ENCODE results near the gene MYO1E.
"Not testable (repeated sequence)": the region's sequence is repeated elsewhere in the genome, so short reads cannot be mapped to it uniquely, and the experiment has no call there.

The MYO1E gene

GRCh38 chr15:59172289-59172901 is 200.3 kb downstream of the MYO1E start:
- peak in 1 of 58 donors; percentile 7 for DNase-seq

DNA sequence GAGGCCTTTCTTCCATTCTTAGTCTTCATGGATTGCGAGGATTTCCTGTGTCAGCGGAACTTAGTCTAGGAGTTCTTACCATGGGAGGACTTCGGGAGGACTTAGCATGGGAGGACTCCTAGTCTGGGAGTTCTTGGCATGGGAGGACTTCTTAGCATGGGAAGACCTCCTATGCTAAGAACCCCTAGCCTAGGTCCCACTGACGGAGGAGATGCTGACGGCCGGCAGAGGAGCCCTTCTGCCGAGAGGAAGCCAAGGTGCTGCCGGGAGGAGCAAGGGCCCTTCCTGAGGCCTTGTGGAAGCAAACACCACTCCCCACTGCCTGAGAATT is 201.6 kb downstream of the MYO1E start:
- no peak for DNase-seq

DNA sequence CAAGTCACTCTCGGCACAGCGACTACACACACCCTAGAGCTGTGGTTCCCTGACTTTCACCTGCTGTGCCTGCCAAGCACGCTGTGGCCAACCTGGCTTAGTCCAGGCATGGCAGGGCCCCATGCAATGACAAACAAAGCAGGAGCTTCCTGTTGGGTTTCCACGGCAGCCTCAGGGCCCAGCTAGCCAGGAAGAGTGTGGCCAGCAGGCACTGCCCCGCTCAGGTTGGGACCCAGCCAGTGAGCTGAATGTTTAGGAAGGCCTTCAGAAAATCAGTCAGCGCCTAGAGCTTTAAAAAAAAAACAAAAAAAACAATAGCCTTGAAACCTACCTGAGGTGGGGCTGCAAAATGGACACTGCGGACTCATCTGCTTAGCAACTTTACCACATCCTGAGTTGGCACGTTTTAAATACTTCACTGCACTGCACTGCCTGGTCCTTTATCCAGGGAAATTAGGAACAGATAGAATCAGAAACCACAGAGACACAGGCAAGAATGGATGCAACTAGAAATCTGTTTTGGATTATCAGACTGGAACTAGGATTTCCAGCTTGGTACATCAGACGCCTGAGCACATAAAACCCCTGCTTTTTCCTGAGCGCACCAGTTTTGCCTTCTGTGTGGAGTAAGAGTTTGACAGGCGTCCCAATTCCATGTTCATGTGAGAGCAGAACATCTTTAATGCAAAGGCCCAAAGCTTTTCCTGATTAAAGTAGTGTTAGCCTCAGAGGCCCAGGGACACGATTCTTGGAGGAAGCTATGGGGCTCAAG is 202.2 kb downstream of the MYO1E start:
- peak in 41 of 58 donors; percentile 8 to 74 (median 34) for DNase-seq

GRCh38 chr15:59169251-59169708 is 203.4 kb downstream of the MYO1E start:
- no peak for DNase-seq

DNA sequence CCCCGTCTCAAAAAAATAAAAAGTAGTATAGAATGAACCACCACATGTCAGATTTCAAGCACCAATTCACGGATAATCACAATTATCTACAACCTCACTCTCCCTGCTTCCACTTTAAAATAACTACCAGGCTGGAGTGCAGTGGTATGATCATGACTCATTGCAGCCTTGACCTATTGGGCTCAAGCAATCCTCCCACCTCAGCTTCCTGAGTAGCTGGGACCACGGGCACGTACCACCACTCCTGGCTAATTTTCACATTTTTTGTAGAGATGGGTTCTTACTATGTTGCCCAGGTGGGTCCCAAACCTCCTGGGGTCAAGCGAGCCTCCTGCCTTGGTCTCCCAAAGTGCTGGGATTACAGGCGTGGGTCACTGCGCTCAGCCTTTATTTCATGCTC is 204.1 kb downstream of the MYO1E start:
- no peak for DNase-seq

- no peak for DNase-seq
Observed at GRCh38 chr15:59166601-59167265, 205.9 kb downstream of the MYO1E start.

DNA sequence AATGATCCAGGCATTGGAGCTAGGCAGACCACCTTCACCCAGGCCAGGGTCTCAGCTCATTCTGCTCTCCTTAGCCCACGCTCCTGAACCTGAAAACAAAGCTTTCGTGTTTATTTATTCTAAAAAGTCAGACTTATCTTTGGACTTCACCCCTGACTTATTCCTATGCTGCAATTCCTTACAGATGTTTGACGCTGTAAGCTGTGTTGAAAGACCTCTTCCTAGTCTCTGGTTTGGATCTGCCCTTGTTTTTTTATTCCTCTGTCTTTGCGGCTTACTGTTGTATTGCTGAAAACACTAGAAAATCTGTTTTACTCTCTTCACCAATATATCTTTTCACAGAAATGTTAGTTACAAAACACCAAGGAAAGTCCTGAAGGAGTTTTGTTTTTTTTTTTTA is 206.5 kb downstream of the MYO1E start:
- no peak for DNase-seq

GRCh38 chr15:59165726-59166125 is 206.9 kb downstream of the MYO1E start:
- no peak for DNase-seq

- DNase-seq: not testable (repeated sequence)
Observed at GRCh38 chr15:59162080-59162479, 210.6 kb downstream of the MYO1E start.

DNA sequence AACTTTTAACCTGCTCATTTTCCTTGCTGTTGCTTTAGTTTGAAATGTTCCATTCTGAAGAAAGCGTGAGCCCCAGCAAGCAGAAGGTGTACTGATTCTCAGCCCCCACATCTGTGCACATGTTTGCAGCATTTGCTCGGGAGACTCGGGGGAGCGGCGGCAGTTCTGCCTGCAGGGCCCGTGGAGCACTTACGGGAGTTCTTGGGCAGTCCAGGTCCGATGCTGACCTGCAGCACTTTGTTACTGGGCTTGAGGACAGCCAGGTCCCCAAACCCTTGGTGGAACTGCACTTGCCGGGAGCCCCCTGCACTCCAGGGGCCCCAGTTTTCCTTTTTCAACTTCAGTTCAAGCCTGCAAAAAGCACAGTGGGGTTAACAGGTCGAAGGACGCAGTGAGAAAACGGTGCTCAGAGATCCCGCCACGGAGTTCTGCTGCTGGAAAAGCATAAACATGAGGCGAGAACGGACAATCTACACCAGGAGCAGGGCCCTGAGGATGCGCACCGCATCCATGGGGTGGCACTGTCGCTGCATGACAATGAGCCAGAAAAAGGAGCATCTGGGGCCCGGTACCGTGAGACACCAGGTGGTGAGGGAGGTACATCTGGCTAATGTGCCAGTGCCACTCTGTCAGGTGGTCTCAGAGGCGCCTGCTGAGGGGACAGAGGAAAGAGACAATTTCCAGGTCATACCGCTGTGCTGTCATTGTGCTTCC is 211.6 kb downstream of the MYO1E start:
- peak in 11 of 58 donors; percentile 2 to 38 (median 10) for DNase-seq

- DNase-seq: no peak
Observed at GRCh38 chr15:59159210-59159609, 213.5 kb downstream of the MYO1E start.

DNA sequence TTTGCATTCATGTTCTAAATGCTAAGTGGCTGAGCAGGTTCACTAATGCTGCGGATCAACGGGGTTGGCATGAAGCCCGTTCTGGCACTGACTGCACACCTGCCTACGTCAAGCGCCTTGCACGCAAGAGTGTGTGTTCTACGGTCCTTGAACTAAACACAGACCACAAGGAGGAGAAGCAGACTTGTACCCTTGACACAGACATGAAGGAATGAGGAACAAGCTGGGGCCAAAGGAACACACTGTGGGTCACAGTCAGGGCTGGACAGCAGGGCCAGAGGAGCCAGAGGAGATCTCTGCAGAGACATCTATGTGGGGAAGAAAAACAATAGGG is 214.0 kb downstream of the MYO1E start:
- DNase-seq: no peak

GRCh38 chr15:59157840-59158700 is 214.6 kb downstream of the MYO1E start:
- no peak for DNase-seq

DNA sequence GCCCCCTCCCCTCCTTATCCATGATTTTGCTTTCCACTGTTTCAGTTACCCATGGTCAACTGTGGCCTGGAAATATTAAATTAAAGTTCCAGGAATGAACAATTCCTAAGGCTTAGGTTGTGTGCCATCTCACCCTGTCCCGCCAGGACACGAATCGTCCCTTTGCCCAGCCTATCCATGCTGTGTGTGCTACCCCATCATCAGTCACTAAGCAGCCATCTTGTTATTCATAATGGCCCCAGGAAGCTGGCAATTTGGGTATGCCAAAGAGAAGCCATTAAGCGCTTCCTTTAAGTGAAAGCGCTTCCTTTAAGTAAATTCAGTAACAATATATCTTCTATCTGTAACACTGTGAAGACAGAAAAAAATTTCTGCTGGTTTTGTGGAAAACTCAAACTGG is 215.3 kb downstream of the MYO1E start:
- DNase-seq: no peak

- no peak for DNase-seq
Observed at GRCh38 chr15:59155431-59155830, 217.2 kb downstream of the MYO1E start.

DNA sequence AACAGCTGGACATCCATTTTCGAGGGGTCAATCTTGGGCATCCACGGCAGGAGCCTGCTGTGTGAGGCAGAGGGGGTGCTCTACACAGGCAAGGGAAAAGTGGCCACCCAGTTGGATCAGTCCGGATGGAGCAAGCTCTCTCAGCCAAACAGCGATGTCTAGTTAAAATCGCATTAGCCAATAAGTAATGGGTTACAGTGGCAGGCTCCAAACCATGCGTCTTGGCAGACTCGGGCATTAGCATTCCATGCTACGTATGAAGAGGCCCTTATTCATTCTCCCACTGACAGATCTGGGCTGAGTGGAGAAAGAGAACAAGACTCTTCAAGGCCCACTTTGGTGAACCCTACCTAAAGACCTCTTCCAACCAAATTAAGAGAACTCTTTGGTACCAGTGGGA is 218.4 kb downstream of the MYO1E start:
- no peak for DNase-seq

GRCh38 chr15:59153466-59153865 is 219.2 kb downstream of the MYO1E start:
- no peak for DNase-seq

DNA sequence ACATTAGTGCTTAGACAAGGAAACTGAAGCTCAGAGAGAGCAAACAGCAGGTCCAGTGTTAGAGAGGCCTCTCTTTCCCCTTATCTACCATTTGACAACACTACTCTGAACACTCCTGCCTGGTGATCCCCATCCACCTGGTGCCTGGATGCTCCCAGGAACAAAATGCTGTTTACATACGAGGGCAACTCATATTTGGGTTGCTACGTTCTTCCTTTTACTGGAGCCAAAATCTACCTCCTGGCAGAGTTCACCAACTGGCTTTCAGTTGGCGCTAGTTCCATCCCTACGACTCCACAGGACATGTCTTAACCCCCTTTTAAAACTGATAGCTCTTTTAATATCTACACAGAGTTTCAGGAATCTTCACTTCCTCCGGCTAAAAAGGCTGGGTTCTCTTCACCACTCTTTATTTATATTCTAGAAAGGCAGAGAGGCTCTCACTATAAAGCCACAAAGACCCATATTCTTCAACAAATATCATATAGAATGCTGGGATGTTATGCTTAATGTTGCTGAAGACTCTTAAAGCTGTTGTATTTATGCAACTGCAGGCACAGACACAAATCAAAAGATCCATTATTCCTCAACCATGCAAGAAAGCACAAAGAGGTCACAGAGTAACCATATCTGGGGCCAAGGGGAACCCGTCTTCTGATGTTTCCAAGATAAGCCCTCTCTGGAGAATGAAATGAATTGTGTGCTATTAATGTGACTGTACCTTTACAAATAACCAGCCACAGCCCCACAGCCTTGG is 219.8 kb downstream of the MYO1E start:
- DNase-seq: no peak

GRCh38 chr15:59150185-59150584 is 222.5 kb downstream of the MYO1E start:
- DNase-seq: peak in 36 of 58 donors; percentile 4 to 74 (median 24)

DNA sequence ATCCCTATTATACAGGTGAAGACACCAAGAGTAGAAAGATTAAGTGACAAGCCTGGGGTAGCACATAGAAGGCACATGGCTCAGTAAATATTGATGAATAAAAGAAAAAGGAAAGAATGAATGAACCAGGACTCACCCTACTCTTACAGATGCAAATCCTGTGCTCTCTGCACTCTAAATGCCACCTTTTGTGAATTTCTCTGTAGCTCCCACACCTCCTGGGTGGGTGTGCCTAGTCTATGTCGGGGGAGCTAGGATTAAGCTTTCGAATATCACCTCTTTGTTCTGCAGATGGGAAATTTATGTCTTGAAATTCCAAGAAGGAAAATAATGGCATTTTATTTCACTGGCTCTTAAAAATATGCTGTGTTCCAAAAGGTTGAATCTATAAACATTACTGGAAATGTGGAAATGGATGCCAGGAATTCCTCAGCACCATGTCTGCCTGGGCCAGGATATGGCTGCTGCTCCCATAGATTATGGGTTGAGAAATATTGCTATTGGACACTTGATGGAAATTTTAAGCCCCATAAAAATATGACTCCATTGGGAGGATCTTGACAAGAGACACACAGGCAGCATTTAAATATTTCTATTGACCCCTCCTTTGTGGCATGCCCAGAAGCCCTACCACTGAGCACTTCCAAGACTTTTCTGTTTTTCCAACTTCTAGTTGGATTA is 224.4 kb downstream of the MYO1E start:
- DNase-seq: no peak
